ENCODE results near the gene CCER1. TPM values are rescaled to one million over a fixed set of nuclear protein-coding genes. Genes with fewer than 3 reads are reported as not detected.

CCER1 gene
- total and polyA plus RNA-seq, 12 donors, result not detected

DNA sequence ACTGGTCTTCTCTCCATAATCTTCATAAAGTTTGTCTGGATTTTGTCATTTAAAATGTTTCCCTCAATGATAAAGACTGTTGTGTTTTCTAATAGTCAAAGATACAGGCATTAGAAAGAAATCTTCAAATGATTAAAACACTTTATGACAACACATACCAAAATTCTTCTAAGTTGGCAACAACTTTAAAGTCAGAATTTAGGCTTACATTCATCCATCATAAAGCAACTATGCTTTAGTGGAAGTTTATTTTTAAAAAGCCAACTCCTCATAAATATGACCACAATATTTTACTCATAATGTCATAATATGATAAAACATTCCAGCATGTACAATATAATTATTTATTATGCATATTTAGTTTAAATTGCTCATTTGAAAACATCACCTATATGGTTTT lies 17.2 kb upstream of the CCER1 start:
- intact Hi-C loops (cut with DNase I), result loop anchor here in 1 of 2 donors (5.0 kb wide), 1 partner anchor 385 kb away; no protein-coding TSS in a partner anchor
- no peak overlapping the region for H3K4me3 ChIP-seq

DNA sequence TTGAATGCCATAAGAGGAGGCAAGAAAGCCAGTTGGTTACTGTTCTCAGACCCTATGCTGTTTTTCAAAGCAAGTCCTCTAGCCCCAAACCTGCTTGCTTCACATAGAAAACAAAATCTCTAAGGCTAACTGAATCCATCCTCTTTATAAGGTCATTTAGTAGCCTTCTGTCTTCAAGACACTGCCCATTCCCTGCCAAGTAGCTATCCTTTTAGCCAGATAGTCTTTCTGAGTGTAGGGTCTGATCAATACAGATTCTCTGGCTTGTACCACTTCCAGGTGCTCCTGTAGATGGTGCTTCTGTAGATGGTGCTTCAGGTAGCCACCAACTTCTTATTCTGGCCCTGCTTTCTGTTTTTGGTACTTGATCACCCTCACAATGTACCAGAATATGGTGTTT lies 15.9 kb upstream of the CCER1 start:
- Histone ChIP-seq H3K27ac (no peak overlapping the region), H3K4me1 (replicated peaks in 1 of 2) (no peaks in the 10 kb centered on the region), H3K9me3 (replicated peaks in 1 of 3) (peaks cover 0 to 7% (median 0%) of the 10 kb centered on the region in 3 donors), H3K27me3 (no peaks in the 10 kb centered on the region), H3K36me3 (replicated peaks in 1 of 2) (no peaks in the 10 kb centered on the region), H3K4me3 (no peak overlapping the region)
- TF ChIP-seq, protein P1, sequence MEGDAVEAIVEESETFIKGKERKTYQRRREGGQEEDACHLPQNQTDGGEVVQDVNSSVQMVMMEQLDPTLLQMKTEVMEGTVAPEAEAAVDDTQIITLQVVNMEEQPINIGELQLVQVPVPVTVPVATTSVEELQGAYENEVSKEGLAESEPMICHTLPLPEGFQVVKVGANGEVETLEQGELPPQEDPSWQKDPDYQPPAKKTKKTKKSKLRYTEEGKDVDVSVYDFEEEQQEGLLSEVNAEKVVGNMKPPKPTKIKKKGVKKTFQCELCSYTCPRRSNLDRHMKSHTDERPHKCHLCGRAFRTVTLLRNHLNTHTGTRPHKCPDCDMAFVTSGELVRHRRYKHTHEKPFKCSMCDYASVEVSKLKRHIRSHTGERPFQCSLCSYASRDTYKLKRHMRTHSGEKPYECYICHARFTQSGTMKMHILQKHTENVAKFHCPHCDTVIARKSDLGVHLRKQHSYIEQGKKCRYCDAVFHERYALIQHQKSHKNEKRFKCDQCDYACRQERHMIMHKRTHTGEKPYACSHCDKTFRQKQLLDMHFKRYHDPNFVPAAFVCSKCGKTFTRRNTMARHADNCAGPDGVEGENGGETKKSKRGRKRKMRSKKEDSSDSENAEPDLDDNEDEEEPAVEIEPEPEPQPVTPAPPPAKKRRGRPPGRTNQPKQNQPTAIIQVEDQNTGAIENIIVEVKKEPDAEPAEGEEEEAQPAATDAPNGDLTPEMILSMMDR (IDR thresholded peaks at IDR 0.05), result no peak
- no peak for TF ChIP-seq POLR2A (IDR thresholded peaks at IDR 0.05)
- no peak for DNase-seq
- intact Hi-C loops (cut with DNase I), result loop anchor here in 1 of 2 donors (5.0 kb wide), 1 partner anchor 386 kb away; no protein-coding TSS in a partner anchor

More for the DNA sequence above, 17.2 kb upstream of the CCER1 start:
- H3K27ac ChIP-seq, result no peak overlapping the region
- H3K9me3 ChIP-seq (replicated peaks in 1 of 3), result peaks cover 0 to 7% (median 0%) of the 10 kb centered on the region in 3 donors
- no peaks in the 10 kb centered on the region for H3K36me3 ChIP-seq (replicated peaks in 1 of 2)
- TF ChIP-seq POLR2A (IDR thresholded peaks at IDR 0.05), result no peak
- TF ChIP-seq, protein P1 (IDR thresholded peaks at IDR 0.05), result no peak
- H3K27me3 ChIP-seq, result no peaks in the 10 kb centered on the region
- H3K4me1 ChIP-seq (replicated peaks in 1 of 2), result no peaks in the 10 kb centered on the region
- DNase-seq, result no peak

DNA sequence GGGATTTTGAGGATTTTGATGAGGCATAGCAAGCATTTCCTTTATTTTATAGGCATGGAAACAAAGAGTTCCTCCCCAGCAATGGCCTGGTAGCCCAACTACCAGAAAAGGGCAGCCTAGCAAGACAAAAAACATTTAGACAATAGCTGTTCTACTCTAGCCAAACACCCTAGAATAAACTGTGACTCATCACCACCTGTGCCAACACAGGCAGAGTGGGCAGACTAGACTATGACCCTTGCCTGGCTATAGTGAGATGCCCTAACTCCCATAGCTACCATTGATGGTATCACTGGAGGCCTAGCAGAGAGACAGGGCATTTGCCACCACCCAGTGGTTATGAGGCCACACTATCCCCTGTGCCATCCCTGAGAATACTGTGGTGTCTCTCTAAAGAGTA lies 15.5 kb upstream of the CCER1 start:
- no peak for TF ChIP-seq POLR2A (IDR thresholded peaks at IDR 0.05)
- TF ChIP-seq, protein P1 (IDR thresholded peaks at IDR 0.05), result no peak
- intact Hi-C loops (cut with DNase I), result loop anchor here in 1 of 2 donors (5.0 kb wide), 1 partner anchor 387 kb away; no protein-coding TSS in a partner anchor
- no peaks in the 10 kb centered on the region for H3K27me3 ChIP-seq
- no peaks in the 10 kb centered on the region for H3K36me3 ChIP-seq (replicated peaks in 1 of 2)
- H3K4me1 ChIP-seq (replicated peaks in 1 of 2), result no peaks in the 10 kb centered on the region
- no peak for DNase-seq
- no peak overlapping the region for H3K4me3 ChIP-seq
- H3K27ac ChIP-seq, result no peak overlapping the region
- H3K9me3 ChIP-seq (replicated peaks in 1 of 3), result peaks cover 0 to 11% (median 0%) of the 10 kb centered on the region in 3 donors

GRCh38 chr12:90969851-90970250 lies 14.9 kb upstream of the CCER1 start:
- Histone ChIP-seq H3K27ac (no peak overlapping the region), H3K9me3 (replicated peaks in 1 of 3) (peaks cover 0 to 17% (median 0%) of the 10 kb centered on the region in 3 donors), H3K4me3 (no peak overlapping the region), H3K36me3 (replicated peaks in 1 of 2) (no peaks in the 10 kb centered on the region), H3K4me1 (replicated peaks in 1 of 2) (no peaks in the 10 kb centered on the region), H3K27me3 (no peaks in the 10 kb centered on the region)
- intact Hi-C loops (cut with DNase I), result loop anchor here in 1 of 2 donors (5.0 kb wide), 1 partner anchor 387 kb away; no protein-coding TSS in a partner anchor
- TF ChIP-seq POLR2A (IDR thresholded peaks at IDR 0.05), result no peak
- TF ChIP-seq, protein P1 (IDR thresholded peaks at IDR 0.05), result no peak
- no peak for DNase-seq
- WGBS, 4 donors, result 88 to 96% (median 94%) methylated on average over 2 of the region's 2 CpGs

Measured in adrenal gland (tissue), 12 donors.